ENCODE results near the gene UGT1A6. TPM values are rescaled to one million over a fixed set of nuclear protein-coding genes. Genes with fewer than 3 reads are reported as not detected.

Gene UGT1A6
- total RNA-seq, 1 experiment from 2014 or later: not detected

- intact Hi-C loops (cut with micrococcal nuclease; ENCODE audit: unreplicated experiment): no loop called here
Observed at GRCh38 chr2:233798335-233799086, 105.8 kb downstream of the UGT1A6 start.

GRCh38 chr2:233799087-233799665, 106.5 kb downstream of the UGT1A6 start:
- Histone ChIP-seq H3K4me1 (ENCODE audit: insufficient read depth, low read length, poor library complexity, severe bottlenecking) (no peaks in the 10 kb centered on the region), H3K27ac (ENCODE audit: low read depth, low read length, poor library complexity, severe bottlenecking) (no peak overlapping the region), H3K36me3 (ENCODE audit: insufficient read depth, low read length, poor library complexity, severe bottlenecking) (no peaks in the 10 kb centered on the region), H3K4me3 (ENCODE audit: low read depth, low read length, poor library complexity, severe bottlenecking) (no peak overlapping the region), H3K9me3 (ENCODE audit: low read depth, low read length, poor library complexity, severe bottlenecking) (no peaks in the 10 kb centered on the region), H3K27me3 (replicated peaks; ENCODE audit: insufficient read depth, low read depth, low read length, poor library complexity) (no peaks in the 10 kb centered on the region)
- intact Hi-C loops (cut with micrococcal nuclease; ENCODE audit: unreplicated experiment): no loop called here
- ChIA-PET CTCF (no interaction called here), POLR2A (ENCODE audit: low non-redundant PET) (no interaction called here)
- DNase-seq (ENCODE audit: low spot score): no peak
- no peak for TF ChIP-seq EZH2 (IDR thresholded peaks at IDR 0.05; ENCODE audit: borderline replicate concordance, low read depth, low read length, poor library complexity, severe bottlenecking)
- TF ChIP-seq CTCF (conservative IDR thresholded peaks at IDR 0.05; ENCODE audit: low read depth, low read length): no peak
- BruUV-seq (replicated peaks): no TSS peak

More at GRCh38 chr2:233798335-233799086, 105.8 kb downstream of the UGT1A6 start:
- Histone ChIP-seq H3K36me3 (ENCODE audit: insufficient read depth, low read length, poor library complexity, severe bottlenecking) (no peaks in the 10 kb centered on the region), H3K4me1 (ENCODE audit: insufficient read depth, low read length, poor library complexity, severe bottlenecking) (no peaks in the 10 kb centered on the region), H3K27me3 (replicated peaks; ENCODE audit: insufficient read depth, low read depth, low read length, poor library complexity) (no peaks in the 10 kb centered on the region), H3K4me3 (ENCODE audit: low read depth, low read length, poor library complexity, severe bottlenecking) (no peak overlapping the region), H3K27ac (ENCODE audit: low read depth, low read length, poor library complexity, severe bottlenecking) (no peak overlapping the region), H3K9me3 (ENCODE audit: low read depth, low read length, poor library complexity, severe bottlenecking) (no peaks in the 10 kb centered on the region)
- TF ChIP-seq CTCF (conservative IDR thresholded peaks at IDR 0.05; ENCODE audit: low read depth, low read length): no peak
- TF ChIP-seq EZH2 (IDR thresholded peaks at IDR 0.05; ENCODE audit: borderline replicate concordance, low read depth, low read length, poor library complexity, severe bottlenecking): no peak
- no peak for DNase-seq (ENCODE audit: low spot score)
- CTCF ChIA-PET: no interaction called here
- no TSS peak for BruUV-seq (replicated peaks)
- POLR2A ChIA-PET (ENCODE audit: low non-redundant PET): no interaction called here

GRCh38 chr2:233799716-233800115, 107.0 kb downstream of the UGT1A6 start:
- POLR2A ChIA-PET (ENCODE audit: low non-redundant PET): no interaction called here

More at GRCh38 chr2:233799716-233800115, 107.0 kb downstream of the UGT1A6 start:
- intact Hi-C loops (cut with micrococcal nuclease; ENCODE audit: unreplicated experiment): no loop called here
- H3K27me3 ChIP-seq (replicated peaks; ENCODE audit: insufficient read depth, low read depth, low read length, poor library complexity): no peaks in the 10 kb centered on the region
- H3K27ac ChIP-seq (ENCODE audit: low read depth, low read length, poor library complexity, severe bottlenecking): no peak overlapping the region
- DNase-seq (ENCODE audit: low spot score): no peak
- H3K4me1 ChIP-seq (ENCODE audit: insufficient read depth, low read length, poor library complexity, severe bottlenecking): no peaks in the 10 kb centered on the region
- H3K9me3 ChIP-seq (ENCODE audit: low read depth, low read length, poor library complexity, severe bottlenecking): no peaks in the 10 kb centered on the region
- no peaks in the 10 kb centered on the region for H3K36me3 ChIP-seq (ENCODE audit: insufficient read depth, low read length, poor library complexity, severe bottlenecking)
- TF ChIP-seq CTCF (conservative IDR thresholded peaks at IDR 0.05; ENCODE audit: low read depth, low read length): no peak
- TF ChIP-seq EZH2 (IDR thresholded peaks at IDR 0.05; ENCODE audit: borderline replicate concordance, low read depth, low read length, poor library complexity, severe bottlenecking): no peak
- CTCF ChIA-PET: no interaction called here
- H3K4me3 ChIP-seq (ENCODE audit: low read depth, low read length, poor library complexity, severe bottlenecking): no peak overlapping the region
- BruUV-seq (replicated peaks): no TSS peak

Data from A673 (cell line).